ENCODE data around the gene SFTPD. TPM values are rescaled to one million over a fixed set of nuclear protein-coding genes. Genes with fewer than 3 reads are reported as not detected.

Gene SFTPD
- total and polyA plus RNA-seq, 9 of the 15 experiments (the other 6 are each of a cell fraction or from before 2014, with no cell fraction given): 0.20 TPM; not detected in 8

GRCh38 chr10:79941585-79942210, 7.2 kb downstream of the SFTPD start:
- Histone ChIP-seq H3K27me3 (ENCODE audit: control insufficient read depth in 2 of 2, insufficient read depth in 2 of 2, low read length in 2 of 2) (peaks cover 23 to 78% of the 10 kb centered on the region in 2 experiments; a peak in 4 of 5 replicates), H3K9ac (ENCODE audit: insufficient read depth in 1 of 2, low read depth in 2 of 2, low read length in 2 of 2) (no peak overlapping the region), H3K4me1 (replicated peaks in 1 of 2; ENCODE audit: control insufficient read depth in 2 of 2, insufficient read depth in 2 of 2, low read length in 2 of 2) (no peaks in the 10 kb centered on the region), H3K27ac (ENCODE audit: extremely low read depth, low read depth, low read length) (no peak overlapping the region), H4K20me1 (replicated peaks; ENCODE audit: control insufficient read depth, insufficient read depth, low read length) (0 out of 2 replicates have a peak, but pooled peaks cover 6% of the 10 kb centered on the region), H3K36me3 (ENCODE audit: control insufficient read depth, insufficient read depth, low read length) (no peaks in the 10 kb centered on the region), H3K9me3 (replicated peaks; ENCODE audit: control insufficient read depth, insufficient read depth, low read depth, low read length) (no peaks in the 10 kb centered on the region), H2AFZ (ENCODE audit: low read depth, low read length) (no peak overlapping the region), H3K9me1 (ENCODE audit: control insufficient read depth, insufficient read depth, low read length) (no peaks in the 10 kb centered on the region), H3K79me2 (ENCODE audit: control insufficient read depth, insufficient read depth, low read length) (no peaks in the 10 kb centered on the region), H3K4me2 (ENCODE audit: insufficient read depth, low read length) (no peak overlapping the region), H3K4me3 (no peak overlapping the region)
- 0% methylated on average over 11 of the region's 11 CpGs for WGBS (ENCODE audit: insufficient coverage, low coverage, missing lambda C conversion rate)
- ChIA-PET CTCF (ENCODE audit: low intra/inter-chr PET ratio) (no interaction called here), POLR2A (interaction anchor here (1.0 kb wide), 1 partner anchor 10 kb away, joined by 3 read pairs; no protein-coding TSS in a partner anchor)
- DNase-seq (ENCODE audit: extremely low read depth in 1 of 4, low spot score in 3 of 4): no peak
- intact Hi-C loops (cut with micrococcal nuclease): no loop called here
- no peak for FAIRE-seq
- no TSS peak for BruUV-seq (replicated peaks)
- ATAC-seq: no peak
- in situ Hi-C loops (cut with MboI): no loop called here
- TF ChIP-seq HDAC3 (IDR thresholded peaks at IDR 0.05; ENCODE audit: borderline replicate concordance, partially characterized antibody): no peak
- TF ChIP-seq ZNF12 (CRISPR knock-in tag; IDR thresholded peaks at IDR 0.05): no peak
- TF ChIP-seq RAD21 (CRISPR knock-in tag; conservative IDR thresholded peaks at IDR 0.05 in 1 of 2, IDR thresholded peaks at IDR 0.05 in 1 of 2): no peak
- no peak for TF ChIP-seq ZNF165 (CRISPR knock-in tag; IDR thresholded peaks at IDR 0.05; ENCODE audit: borderline replicate concordance)
- TF ChIP-seq PCBP2 (IDR thresholded peaks at IDR 0.05; ENCODE audit: low read depth, low read length, poor library complexity, severe bottlenecking): no peak
- no peak for TF ChIP-seq THRA (IDR thresholded peaks at IDR 0.05)
- TF ChIP-seq HNRNPL (IDR thresholded peaks at IDR 0.05; ENCODE audit: low read depth, low read length): no peak
- TF ChIP-seq SIN3B (IDR thresholded peaks at IDR 0.05; ENCODE audit: low read depth): no peak
- TF ChIP-seq ID3 (CRISPR knock-in tag; IDR thresholded peaks at IDR 0.05): no peak
- no peak for TF ChIP-seq ID3 (tag; IDR thresholded peaks at IDR 0.05)
- no peak for TF ChIP-seq ZNF282 (CRISPR knock-in tag; IDR thresholded peaks at IDR 0.05)
- no peak for TF ChIP-seq C11orf30 (IDR thresholded peaks at IDR 0.05; ENCODE audit: low read depth)
- TF ChIP-seq MAFF (IDR thresholded peaks at IDR 0.05; ENCODE audit: low read length): no peak
- no peak for TF ChIP-seq ESRRB (CRISPR knock-in tag; IDR thresholded peaks at IDR 0.05; ENCODE audit: borderline replicate concordance)
- TF ChIP-seq PKNOX1 (IDR thresholded peaks at IDR 0.05): no peak
- no peak for TF ChIP-seq MNT (conservative IDR thresholded peaks at IDR 0.05)
- no peak for TF ChIP-seq PHB (CRISPR knock-in tag; IDR thresholded peaks at IDR 0.05)
- no peak for TF ChIP-seq CHD1 (IDR thresholded peaks at IDR 0.05; ENCODE audit: low read length)
